IMR-90 (cell line): ENCODE results near the gene STX17. TPM values are rescaled to one million over a fixed set of nuclear protein-coding genes. Genes with fewer than 3 reads are reported as not detected.

Experiments
- ATAC-seq: fragments of 200-7000 bp; cut with Tn5 transposase; 2 replicates; pipeline ENCODE4 v1.9.1; 2020; ENCODE audit warnings: low read depth, mild to moderate bottlenecking, moderate library complexity
- BruUV-seq: library from RNA; stranded (reverse); fragments of 400-500 nt; replicated peaks from 2 replicates; lab custom pipeline; 2021; lab: Mats Ljungman, UMichigan
- CTCF ChIA-PET: fragments of 300-600 bp; formaldehyde crosslinking; extraction: SDS; loops from one replicate; lab custom pipeline; 2021; ENCODE audit warnings: antibody characterized with exemption; lab: Yijun Ruan, JAX
- POLR2A ChIA-PET: fragments of 300-600 bp; sonication (Branson Sonifier 250); formaldehyde crosslinking; loops from one replicate; lab custom pipeline; 2022; ENCODE audit warnings: antibody characterized with exemption; ENCODE audit not compliant: unreplicated experiment; lab: Charles Lee
- DNase-seq: peaks from one replicate; pipeline ENCODE4 v3.0.0; 2013
- H2AFZ ChIP-seq: replicated peaks from 2 replicates; pipeline ENCODE3; 2013; ENCODE audit warnings: low read length, mild to moderate bottlenecking; ENCODE audit not compliant: poor library complexity
- H2AK5ac ChIP-seq: 2 replicates; pipeline ENCODE4 v1.6.1; 2013; ENCODE audit warnings: low read depth, low read length, inconsistent platforms
- H2AK9ac ChIP-seq: replicated peaks from 2 replicates; pipeline ENCODE3; 2013; ENCODE audit warnings: mild to moderate bottlenecking, low read depth, low read length, moderate library complexity; ENCODE audit not compliant: poor library complexity
- H2BK120ac ChIP-seq: 2 replicates; pipeline ENCODE4 v1.6.1; 2013; ENCODE audit warnings: low read depth, low read length, inconsistent platforms
- H2BK15ac ChIP-seq: 3 replicates; pipeline ENCODE4 v1.6.1; 2013; ENCODE audit warnings: low read depth, low read length, inconsistent platforms
- H2BK20ac ChIP-seq: 2 replicates; pipeline ENCODE4 v1.6.1; 2013; ENCODE audit warnings: low read depth, mild to moderate bottlenecking, inconsistent platforms, low read length, moderate library complexity
- H2BK5ac ChIP-seq: 2 replicates; pipeline ENCODE4 v1.6.1; 2013; ENCODE audit warnings: mild to moderate bottlenecking, low read depth, low read length, inconsistent platforms; ENCODE audit not compliant: poor library complexity, severe bottlenecking
- H3K14ac ChIP-seq: replicated peaks from 2 replicates; pipeline ENCODE4 v1.6.1; 2013; ENCODE audit warnings: low read depth, low read length, inconsistent platforms
- H3K18ac ChIP-seq: 2 replicates; pipeline ENCODE4 v1.6.1; 2013; ENCODE audit warnings: low read depth, low read length, control low read depth
- H3K23ac ChIP-seq: 2 replicates; pipeline ENCODE4 v1.6.1; 2013; ENCODE audit warnings: low read depth, low read length, inconsistent platforms
- H3K27ac ChIP-seq: 2 replicates; pipeline ENCODE4 v1.5.1; 2013; ENCODE audit warnings: mild to moderate bottlenecking, control low read depth, low read length; ENCODE audit not compliant: insufficient read depth
- H3K27me3 ChIP-seq: 2 replicates; pipeline ENCODE4 v1.6.1; 2013; ENCODE audit warnings: low read length; ENCODE audit not compliant: control insufficient read depth, insufficient read depth
- H3K36me3 ChIP-seq: 2 replicates; pipeline ENCODE4 v1.6.1; 2013; ENCODE audit warnings: low read length, mixed read lengths; ENCODE audit not compliant: control insufficient read depth, insufficient read depth
- H3K4ac ChIP-seq: 2 replicates; pipeline ENCODE4 v1.6.1; 2013; ENCODE audit warnings: low read depth, low read length, inconsistent platforms
- H3K4me1 ChIP-seq: 2 replicates; pipeline ENCODE4 v1.6.1; 2013; ENCODE audit warnings: low read length, mixed read lengths; ENCODE audit not compliant: control insufficient read depth, insufficient read depth
- H3K4me2 ChIP-seq: 2 replicates; pipeline ENCODE4 v1.6.1; 2013; ENCODE audit warnings: low read depth, mild to moderate bottlenecking, control low read depth, low read length, moderate library complexity
- H3K4me3 ChIP-seq: 2 replicates; pipeline ENCODE4 v1.5.1; 2013; ENCODE audit warnings: low read depth, mild to moderate bottlenecking, control low read depth, low read length, moderate library complexity; ENCODE audit not compliant: insufficient read depth
- H3K56ac ChIP-seq: 2 replicates; pipeline ENCODE4 v1.6.1; 2013; ENCODE audit warnings: low read length, inconsistent platforms; ENCODE audit not compliant: insufficient read depth; ENCODE audit errors: extremely low read depth
- H3K79me1 ChIP-seq, 2 experiments: 2 replicates each; pipeline ENCODE4 v1.6.1; 2013; ENCODE audit warnings: low read length in 2 of 2, inconsistent platforms in 1 of 2, low read depth in 1 of 2
- H3K9ac ChIP-seq: 2 replicates; pipeline ENCODE4 v1.6.1; 2013; ENCODE audit warnings: low read depth, low read length, control low read depth
- H3K9me1 ChIP-seq: 2 replicates; pipeline ENCODE4 v1.6.1; 2013; ENCODE audit warnings: low read length, inconsistent platforms; ENCODE audit not compliant: insufficient read depth
- H3K9me3 ChIP-seq: 2 replicates; pipeline ENCODE4 v1.6.1; 2013; ENCODE audit warnings: low read length; ENCODE audit not compliant: control insufficient read depth, insufficient read depth
- H4K20me1 ChIP-seq: 2 replicates; pipeline ENCODE4 v1.6.1; 2013; ENCODE audit warnings: low read length, inconsistent platforms; ENCODE audit not compliant: insufficient read depth
- H4K5ac ChIP-seq: 2 replicates; pipeline ENCODE4 v1.6.1; 2013; ENCODE audit warnings: mild to moderate bottlenecking, low read depth, low read length, control low read depth
- H4K8ac ChIP-seq, 2 experiments: 2 replicates each; pipeline ENCODE4 v1.6.1; 2013; ENCODE audit warnings: low read depth in 2 of 2, low read length in 2 of 2, control low read depth in 1 of 2, inconsistent platforms in 1 of 2
- H4K91ac ChIP-seq: 2 replicates; pipeline ENCODE4 v1.6.1; 2013; ENCODE audit warnings: low read depth, low read length, inconsistent platforms; ENCODE audit not compliant: insufficient read depth
- BHLHE40 ChIP-seq: fragments of 150-350 bp; IDR thresholded peaks from 2 replicates; pipeline ENCODE4 v1.6.1; 2016; ENCODE audit warnings: mild to moderate bottlenecking, low read depth, low read length
- CEBPB ChIP-seq: IDR thresholded peaks from 2 replicates; pipeline ENCODE4 v1.6.1; 2012; ENCODE audit warnings: low read depth, low read length, improper control_type of control experiment
- CHD1 ChIP-seq: IDR thresholded peaks from 2 replicates; pipeline ENCODE4 v1.6.1; 2012; ENCODE audit warnings: low read depth, low read length, improper control_type of control experiment
- FOS ChIP-seq: fragments of 150-350 bp; IDR thresholded peaks from 2 replicates; pipeline ENCODE4 v1.6.1; 2016; ENCODE audit warnings: low read depth, low read length
- MAFK ChIP-seq: IDR thresholded peaks from 2 replicates; pipeline ENCODE4 v1.6.1; 2012; ENCODE audit warnings: low read depth, low read length, improper control_type of control experiment
- MXI1 ChIP-seq: IDR thresholded peaks from 2 replicates; pipeline ENCODE4 v1.6.1; 2012; ENCODE audit warnings: low read depth, mild to moderate bottlenecking, low read length, moderate library complexity, borderline replicate concordance
- NFE2L2 ChIP-seq: fragments of 150-350 bp; IDR thresholded peaks from 2 replicates; pipeline ENCODE4 v1.6.1; 2016; ENCODE audit warnings: low read depth, mild to moderate bottlenecking, low read length
- RAD21 ChIP-seq: IDR thresholded peaks from 2 replicates; pipeline ENCODE4 v1.6.1; 2012; ENCODE audit warnings: low read length, improper control_type of control experiment
- RCOR1 ChIP-seq: IDR thresholded peaks from 2 replicates; pipeline ENCODE4 v1.6.1; 2012; ENCODE audit warnings: mild to moderate bottlenecking, low read length, improper control_type of control experiment; ENCODE audit not compliant: insufficient replicate concordance
- RFX5 ChIP-seq: IDR thresholded peaks from 2 replicates; pipeline ENCODE4 v1.8.0; 2012; ENCODE audit warnings: low read depth, mild to moderate bottlenecking, low read length, moderate library complexity
- SMC3 ChIP-seq: fragments of 150-350 bp; IDR thresholded peaks from 2 replicates; pipeline ENCODE4 v1.6.1; 2016; ENCODE audit warnings: low read depth, mild to moderate bottlenecking, antibody characterized with exemption, low read length, moderate library complexity
- dilution Hi-C: fragments of 300-500 bp; cut with HindIII; formaldehyde crosslinking; loops from one replicate; pipeline ENCODE4 v1.14.3; 2018; ENCODE audit warnings: low sequenced_read_pairs; ENCODE audit not compliant: unreplicated experiment
- in situ Hi-C: fragments of 300-500 bp; cut with MboI; formaldehyde crosslinking; loops from 3 replicates; pipeline ENCODE4 v1.14.3; 2019; ENCODE audit warnings: low sequenced_read_pairs, inconsistent platforms, mixed read lengths
- intact Hi-C: fragments of 100-400 bp; cut with micrococcal nuclease; formaldehyde crosslinking; loops from 2 replicates; pipeline ENCODE4 v1.10.0; 2022
- polyA plus RNA-seq, 3 experiments: library from polyadenylated mRNA; depleted of rRNA; stranded (reverse); fragments of >200 nt; gene quantifications; 2 replicates each; pipeline ENCODE4 v1.2.3, GENCODE V29; 2012; ENCODE audit warnings: low replicate concordance in 1 of 3
- total RNA-seq: library from RNA; depleted of rRNA; stranded (reverse); fragments of >200 nt; gene quantifications from 2 replicates; pipeline ENCODE4 v1.2.3, GENCODE V29; 2012
- TF ChIP-seq, protein P1 (sequence below): fragments of 150-350 bp; IDR thresholded peaks from 2 replicates; pipeline ENCODE4 v1.6.1; 2017; ENCODE audit warnings: mild to moderate bottlenecking, antibody characterized with exemption, low read length, low read depth

STX17 gene
- total and polyA plus RNA-seq, 2 of the 4 experiments (the other 2 are of a cell fraction), result 6.2 to 11.7 TPM

DNA sequence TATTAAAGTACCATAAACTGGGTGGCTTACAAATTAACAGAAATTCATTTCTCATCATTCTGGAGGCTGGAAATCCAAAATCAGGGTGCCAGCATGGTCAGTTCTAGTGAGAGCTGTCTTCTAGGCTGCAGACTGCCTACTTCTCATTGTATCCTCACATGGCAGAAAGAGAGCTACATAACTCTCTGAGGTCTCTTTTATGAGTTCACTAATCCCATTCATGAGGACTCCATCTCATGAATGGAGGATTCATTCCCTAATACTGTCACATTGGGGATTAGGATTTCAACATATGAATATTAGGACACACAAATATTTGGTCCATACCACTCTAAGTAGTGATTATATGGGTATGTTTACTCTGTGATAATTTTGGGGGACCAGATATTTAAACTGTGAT, 108.4 kb downstream of the STX17 start:
- Histone ChIP-seq H3K14ac (no peak overlapping the region), H4K8ac (no peak overlapping the region), H4K5ac (no peak overlapping the region), H2AFZ (no peak overlapping the region), H2BK120ac (no peak overlapping the region), H3K4me2 (no peak overlapping the region), H3K18ac (no peak overlapping the region), H3K4me3 (no peak overlapping the region), H2BK5ac (no peak overlapping the region), H3K23ac (no peak overlapping the region), H3K4me1 (peaks cover 9% of the 10 kb centered on the region), H2AK5ac (no peak overlapping the region), H3K9me3 (no peaks in the 10 kb centered on the region), H3K9ac (no peak overlapping the region), H3K4ac (no peak overlapping the region), H3K9me1 (no peaks in the 10 kb centered on the region), H2AK9ac (no peak overlapping the region), H2BK20ac (no peak overlapping the region), H4K91ac (no peak overlapping the region), H3K27me3 (no peaks in the 10 kb centered on the region), H3K36me3 (peaks cover 5% of the 10 kb centered on the region), H4K20me1 (no peaks in the 10 kb centered on the region), H3K56ac (no peak overlapping the region), H3K27ac (no peak overlapping the region), H2BK15ac (no peak overlapping the region), H3K79me1 (peaks cover 3% of the 10 kb centered on the region in 2 experiments; a peak in 2 of 4 replicates)
- in situ Hi-C loops (loop anchor here (10.0 to 25.0 kb wide), 2 partner anchors 753 to 830 kb away; no protein-coding TSS in a partner anchor), dilution Hi-C loops (no loop called here), intact Hi-C loops (loop anchor here (5.0 kb wide), 2 partner anchors 193 to 833 kb away; partner anchors contain the start of gene NR4A3)
- ChIA-PET POLR2A (no interaction called here), CTCF (no interaction called here)
- ATAC-seq (no peak; the same call in 1 of the 2 replicates), DNase-seq (no peak)
- BruUV-seq, result no TSS peak
- no peak for TF ChIP-seq MAFK
- TF ChIP-seq SMC3, result no peak
- no peak for TF ChIP-seq RFX5
- TF ChIP-seq RCOR1, result no peak
- TF ChIP-seq RAD21, result no peak
- TF ChIP-seq MXI1, result no peak
- no peak for TF ChIP-seq NFE2L2
- no peak for TF ChIP-seq CHD1
- TF ChIP-seq BHLHE40, result no peak
- no peak for TF ChIP-seq CEBPB
- TF ChIP-seq, protein P1, sequence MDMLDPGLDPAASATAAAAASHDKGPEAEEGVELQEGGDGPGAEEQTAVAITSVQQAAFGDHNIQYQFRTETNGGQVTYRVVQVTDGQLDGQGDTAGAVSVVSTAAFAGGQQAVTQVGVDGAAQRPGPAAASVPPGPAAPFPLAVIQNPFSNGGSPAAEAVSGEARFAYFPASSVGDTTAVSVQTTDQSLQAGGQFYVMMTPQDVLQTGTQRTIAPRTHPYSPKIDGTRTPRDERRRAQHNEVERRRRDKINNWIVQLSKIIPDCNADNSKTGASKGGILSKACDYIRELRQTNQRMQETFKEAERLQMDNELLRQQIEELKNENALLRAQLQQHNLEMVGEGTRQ, result no peak
- no peak for TF ChIP-seq FOS
